Stimulated activated CD4-positive, alpha-beta T cell treated with anti-CD3 and anti-CD28 coated beads, Interleukin-4, amount 100 ng/mL, for 1 hour (primary cell): ENCODE measurements around the gene GMPS.
"Not testable (repeated sequence)": the region's sequence is repeated elsewhere in the genome, so short reads cannot be mapped to it uniquely, and the experiment has no call there.

ENCODE experiments used
- DNase-seq: peaks from one replicate; pipeline ENCODE4 v3.0.0-alpha.2; 2020

The GMPS gene

DNA sequence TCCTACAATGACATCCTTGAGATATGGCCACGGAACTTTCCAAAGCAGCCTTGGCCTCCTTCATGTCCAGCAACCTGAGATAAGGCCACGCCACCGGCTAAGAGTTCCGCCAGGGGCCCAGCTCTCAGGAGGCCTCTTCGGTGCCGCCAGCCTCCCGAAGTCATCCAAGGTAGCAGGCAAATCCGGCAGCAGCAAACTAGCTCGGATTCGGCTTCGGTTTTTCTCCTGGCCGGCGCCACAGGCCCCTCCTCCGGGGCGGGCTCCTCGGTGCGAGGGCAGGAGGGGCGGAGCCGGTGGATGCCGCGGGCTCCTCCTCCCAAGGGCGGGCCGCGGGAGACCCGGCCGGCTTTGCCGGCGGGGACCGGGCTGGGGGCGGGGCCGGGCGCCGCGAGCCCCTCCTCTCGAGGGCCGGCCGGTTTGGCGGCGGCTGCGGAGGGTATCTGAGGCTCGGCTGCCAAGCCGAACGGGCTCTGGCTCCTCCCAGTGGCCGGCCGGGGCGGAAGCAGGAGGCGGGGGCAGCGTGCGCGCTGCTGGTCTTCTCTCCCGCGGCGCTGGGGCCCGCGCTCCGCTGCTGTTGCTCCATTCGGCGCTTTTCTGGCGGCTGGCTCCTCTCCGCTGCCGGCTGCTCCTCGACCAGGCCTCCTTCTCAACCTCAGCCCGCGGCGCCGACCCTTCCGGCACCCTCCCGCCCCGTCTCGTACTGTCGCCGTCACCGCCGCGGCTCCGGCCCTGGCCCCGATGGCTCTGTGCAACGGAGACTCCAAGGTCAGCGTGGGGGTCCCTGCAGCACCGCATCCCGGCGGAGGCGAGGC lies at the start of gene GMPS:
Gene GMPS (plus strand): TSS at position 518 of the 812 bp plus-strand sequence. CDS start 221 bp downstream, at position 739.
- peak; percentile 95 for DNase-seq

DNA sequence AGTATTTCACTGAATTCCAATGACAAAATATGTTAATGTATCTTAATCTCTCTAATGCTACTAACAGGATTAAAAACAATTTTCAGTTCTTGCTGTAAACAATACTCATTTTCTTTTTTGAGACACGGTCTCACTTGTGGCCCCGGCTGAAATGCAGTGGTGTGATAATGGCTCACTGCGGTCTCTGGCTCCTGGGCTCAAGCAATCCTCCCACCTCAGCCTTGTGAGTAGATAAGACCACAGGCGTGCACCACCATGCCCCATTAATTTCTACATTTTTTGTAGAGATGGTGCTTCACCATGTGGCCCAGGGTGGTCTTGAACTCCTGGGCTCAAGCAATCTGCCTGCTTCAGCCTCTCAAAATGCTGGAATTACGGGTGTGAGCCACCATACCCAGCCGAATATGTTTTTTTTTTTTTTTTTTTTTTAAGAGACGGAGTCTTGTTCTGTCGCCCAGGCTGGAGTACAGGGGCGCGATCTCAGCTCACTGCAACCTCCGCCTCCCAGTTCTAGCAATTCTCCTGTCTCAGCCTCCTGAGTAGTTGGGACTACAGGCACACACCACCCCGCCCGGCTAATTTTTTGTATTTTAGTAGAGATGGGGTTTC lies 41.9 kb upstream of the GMPS start:
- DNase-seq, result not testable (repeated sequence)

DNA sequence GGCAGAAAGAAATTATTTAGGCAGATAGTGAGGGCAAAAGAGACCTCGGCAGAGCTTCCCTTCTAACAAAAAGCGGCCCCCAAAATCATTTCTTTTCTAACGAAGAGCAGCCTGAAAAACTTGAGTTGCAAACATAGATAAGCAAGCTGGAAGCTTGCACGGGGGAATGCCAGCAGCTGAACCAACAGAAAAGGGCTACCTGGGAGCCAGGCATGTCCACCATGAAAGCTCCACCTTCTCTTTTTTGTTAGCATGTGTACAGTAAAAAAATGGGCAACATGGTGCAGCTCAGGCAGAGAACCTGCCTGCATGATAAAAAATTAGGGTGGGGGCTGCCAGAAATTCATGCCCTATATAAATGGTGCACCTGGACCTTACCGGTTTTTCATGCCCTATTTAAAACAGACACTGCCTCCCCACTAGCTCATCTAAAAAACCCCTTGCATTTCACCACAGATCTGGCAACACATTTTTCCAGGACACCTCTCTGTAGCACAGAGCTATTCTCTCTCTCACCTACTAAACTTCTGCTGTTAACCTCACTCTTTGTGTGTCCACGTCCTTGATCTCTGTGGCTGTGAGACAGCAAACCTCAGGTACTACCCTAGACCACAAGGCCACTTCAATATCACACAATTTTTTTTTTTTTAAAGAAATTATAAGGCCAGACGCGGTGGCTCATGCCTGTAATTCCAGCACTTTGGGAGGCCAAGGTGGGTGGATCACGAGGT lies 34.9 kb upstream of the GMPS start:
- DNase-seq, result no peak

DNA sequence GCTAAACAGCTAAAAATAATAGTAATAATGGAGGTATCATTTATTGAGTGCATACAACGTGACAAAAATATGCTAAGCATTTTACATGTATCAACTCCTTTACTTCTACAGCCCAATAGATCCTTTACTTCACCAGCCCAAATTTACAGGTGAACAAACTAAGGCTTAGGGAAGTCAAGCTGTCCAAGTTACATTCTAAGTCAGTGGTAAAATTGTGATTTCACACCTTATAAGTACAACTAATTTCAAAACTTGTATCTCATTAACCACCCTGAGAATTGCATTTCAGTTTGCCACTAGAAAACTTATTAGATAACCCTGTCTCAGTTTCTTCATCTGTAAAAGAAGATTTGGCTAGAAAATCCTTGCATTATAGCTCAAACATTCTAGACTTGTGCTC lies 26.9 kb upstream of the GMPS start:
- DNase-seq, result no peak

DNA sequence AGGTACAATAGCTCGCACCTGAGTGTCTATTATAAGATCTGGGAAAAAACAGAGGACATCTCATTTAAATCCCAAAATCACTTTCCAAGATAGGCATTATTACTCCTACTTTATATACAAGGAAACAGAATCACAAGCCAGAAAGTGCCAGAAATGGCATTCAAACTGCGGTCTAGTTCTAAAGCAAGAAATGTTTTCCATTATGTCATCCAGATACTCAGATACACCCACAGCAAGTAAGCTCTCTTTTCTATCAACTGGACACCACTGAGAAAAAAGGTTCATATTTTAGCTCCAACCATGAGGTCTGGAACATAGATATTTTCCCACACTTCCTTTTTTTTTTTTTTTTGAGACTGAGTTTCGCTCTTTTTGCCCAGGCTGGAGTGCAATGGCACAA lies 24.3 kb upstream of the GMPS start:
- DNase-seq, result no peak

DNA sequence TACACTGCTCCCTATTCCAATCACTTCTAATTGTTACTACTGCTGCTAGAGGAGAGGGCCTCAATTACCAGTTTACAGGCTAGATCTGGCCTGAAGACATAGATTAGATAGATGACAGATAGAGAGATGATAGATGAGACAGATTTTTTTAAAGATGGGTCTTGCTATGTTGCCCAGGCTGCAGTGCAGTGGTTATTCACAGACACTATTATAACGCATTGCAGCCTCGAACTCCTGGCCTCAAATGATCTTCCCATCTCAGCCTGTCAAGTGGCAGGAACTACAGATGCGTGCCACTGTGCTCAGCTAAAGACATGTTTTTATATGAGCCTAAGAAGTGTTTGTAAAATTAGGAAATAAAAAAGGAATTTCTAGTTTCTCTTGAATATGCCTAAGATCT lies 22.5 kb upstream of the GMPS start:
- no peak for DNase-seq

DNA sequence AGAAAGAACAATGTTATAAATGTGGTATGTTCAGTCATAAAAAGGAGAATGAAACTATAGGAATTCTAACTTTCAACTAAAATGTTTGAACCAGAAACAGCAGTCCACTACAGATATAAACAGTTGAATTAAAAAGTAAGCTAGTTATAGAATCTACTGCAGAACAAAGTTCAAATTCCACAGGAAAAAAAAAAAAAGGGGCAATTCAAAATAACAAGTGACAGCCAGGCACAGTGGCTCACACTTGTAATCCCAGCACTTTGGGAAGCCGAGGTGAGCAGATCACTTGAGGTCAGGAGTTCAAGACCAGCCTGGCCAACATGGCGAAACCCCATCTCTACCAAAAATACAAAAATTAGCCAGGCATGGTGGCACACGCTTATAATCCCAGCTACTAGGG lies 21.0 kb upstream of the GMPS start:
- DNase-seq, result not testable (repeated sequence)

DNA sequence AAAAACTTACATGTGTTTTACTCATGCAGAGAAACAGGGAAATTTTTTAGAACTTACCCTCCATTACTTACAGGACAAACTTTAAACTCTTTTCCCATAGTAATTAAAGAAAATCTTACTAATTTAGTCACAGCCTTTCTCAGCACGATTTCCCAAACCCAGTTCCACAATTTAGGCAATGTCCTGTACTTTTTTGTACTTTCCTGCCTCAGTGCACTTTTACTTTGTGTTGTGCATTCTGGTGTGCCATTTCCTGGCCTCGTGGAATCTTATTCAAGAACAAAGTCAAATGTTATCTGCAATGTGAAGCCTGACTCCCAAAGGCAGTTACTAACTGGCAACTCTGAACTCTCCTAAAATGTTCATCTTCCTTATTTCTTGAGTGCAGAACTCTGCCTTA lies 18.1 kb upstream of the GMPS start:
- no peak for DNase-seq

DNA sequence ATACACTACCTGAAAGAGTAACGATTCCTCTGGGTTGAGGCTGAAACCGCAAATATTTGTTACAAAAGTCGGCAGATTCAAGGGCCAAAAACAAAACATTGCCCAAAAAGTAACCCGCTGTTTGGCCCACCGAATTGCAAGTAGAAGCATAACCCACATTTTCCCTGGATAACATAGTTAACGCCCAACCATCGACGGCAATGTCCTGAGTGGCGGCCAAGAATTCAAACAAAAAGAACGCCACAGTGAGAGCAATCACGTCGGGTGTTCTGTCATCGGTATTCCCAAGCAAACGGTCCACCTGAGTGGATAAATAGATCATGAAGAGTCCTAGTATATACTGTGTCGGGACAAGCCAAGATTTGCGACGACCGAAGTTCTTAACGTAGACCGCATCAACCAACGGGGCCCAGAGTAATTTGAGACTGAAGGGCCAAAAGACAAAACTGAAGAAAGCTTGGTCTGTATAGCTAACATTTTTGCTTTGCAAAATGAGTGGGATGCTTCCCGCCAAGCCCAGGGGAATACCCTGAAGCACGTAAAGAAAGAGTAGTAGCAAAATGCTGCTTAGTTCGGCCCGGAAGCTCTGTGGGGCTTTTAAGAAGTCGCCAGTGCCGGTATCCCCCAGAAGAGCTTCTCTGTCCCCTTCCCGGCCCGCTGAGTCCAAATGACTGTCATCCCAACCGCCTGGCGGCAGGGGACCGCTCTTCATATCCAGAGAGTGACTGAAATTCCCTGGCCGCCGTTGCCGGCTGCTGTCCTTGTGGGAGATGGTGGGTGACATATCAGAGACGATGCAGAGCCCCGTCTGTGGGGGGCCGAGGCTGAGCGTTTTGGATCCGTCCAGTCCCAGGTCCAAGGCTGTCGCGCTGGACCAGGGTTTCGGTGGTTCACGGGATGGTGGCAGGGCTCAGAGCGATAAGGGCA lies 17.0 kb upstream of the GMPS start:
- DNase-seq, result peak; percentile 30

DNA sequence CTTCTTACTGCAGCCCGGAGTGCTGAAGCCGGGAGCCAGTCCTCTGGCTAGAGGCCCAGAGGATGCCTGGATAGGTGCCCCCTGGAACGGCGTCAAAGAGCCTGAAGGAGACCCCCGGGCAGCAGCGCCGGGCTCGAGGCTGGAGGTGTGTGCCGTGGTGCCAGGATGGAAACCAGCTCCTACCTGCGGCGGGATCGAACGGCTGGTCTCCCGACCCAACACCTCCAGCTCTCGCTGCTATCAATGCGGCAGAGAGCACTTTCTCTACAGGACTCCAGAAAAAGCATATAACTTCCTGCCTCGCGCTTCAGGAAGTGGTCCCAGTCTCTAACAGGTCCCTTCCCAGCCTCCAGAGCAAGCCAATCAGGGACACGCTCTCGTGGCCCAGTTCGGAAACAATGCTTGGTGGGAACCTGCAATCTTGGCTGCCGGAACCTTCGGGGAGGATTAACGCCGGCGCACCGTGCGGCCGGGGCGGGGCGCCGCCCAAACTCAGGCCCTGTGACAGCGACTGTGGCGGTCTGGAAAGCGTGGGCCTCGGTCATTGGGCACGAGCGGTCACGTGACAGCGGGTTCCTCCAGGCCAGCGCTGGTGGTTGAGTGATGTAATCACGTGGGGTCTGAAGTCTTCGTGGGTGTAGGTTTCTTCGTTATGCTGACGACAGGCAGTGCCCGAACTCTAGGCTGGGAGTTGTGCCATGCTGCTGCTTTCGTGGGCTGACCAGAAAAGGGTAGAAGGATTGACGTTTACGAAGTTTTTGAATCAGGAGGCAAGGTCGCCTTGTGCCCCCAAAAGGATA lies 16.1 kb upstream of the GMPS start, which contains the start of gene SLC33A1:
Gene SLC33A1 (minus strand): TSS at position 287 of the 800 bp plus-strand sequence. CDS start 430 bp downstream, outside the sequence.
- DNase-seq, result peak; percentile 97

DNA sequence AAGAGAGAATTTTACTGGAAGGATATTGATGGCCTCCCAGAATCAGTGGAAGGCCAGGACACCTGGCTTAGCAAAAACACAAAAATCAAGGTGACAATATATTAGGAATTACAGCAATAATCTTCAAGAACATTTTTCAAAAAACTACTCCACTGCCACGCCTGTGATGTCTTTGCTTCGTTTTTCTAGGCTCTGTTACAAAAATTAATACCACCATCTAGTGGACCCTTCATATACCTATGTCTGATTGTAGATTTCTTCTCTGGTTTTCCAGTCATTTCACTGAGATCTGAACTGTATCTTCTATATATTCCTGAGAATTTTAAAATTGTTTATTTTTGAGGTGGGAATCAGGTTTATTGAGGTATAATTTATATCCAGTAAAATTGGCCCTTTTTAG lies 10.6 kb upstream of the GMPS start:
- no peak for DNase-seq

DNA sequence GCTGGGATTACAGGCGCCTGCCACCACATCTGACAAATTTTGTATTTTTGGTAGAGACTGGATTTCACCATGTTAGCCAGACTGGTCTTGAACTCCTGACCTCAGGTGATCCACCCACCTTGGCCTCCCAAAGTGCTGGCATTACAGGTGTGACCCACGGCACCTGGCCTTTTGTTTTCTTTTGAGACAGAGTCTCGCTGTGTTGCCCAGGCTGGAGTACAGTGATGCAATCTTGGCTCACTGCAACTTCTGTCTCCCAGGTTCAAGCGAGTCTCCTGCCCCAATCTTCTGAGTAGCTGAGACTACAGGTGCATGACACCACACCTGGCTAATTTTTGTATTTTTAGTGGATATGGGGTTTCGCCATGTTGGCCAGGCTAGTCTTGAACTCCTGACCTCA lies 10.0 kb upstream of the GMPS start:
- DNase-seq, result not testable (repeated sequence)

DNA sequence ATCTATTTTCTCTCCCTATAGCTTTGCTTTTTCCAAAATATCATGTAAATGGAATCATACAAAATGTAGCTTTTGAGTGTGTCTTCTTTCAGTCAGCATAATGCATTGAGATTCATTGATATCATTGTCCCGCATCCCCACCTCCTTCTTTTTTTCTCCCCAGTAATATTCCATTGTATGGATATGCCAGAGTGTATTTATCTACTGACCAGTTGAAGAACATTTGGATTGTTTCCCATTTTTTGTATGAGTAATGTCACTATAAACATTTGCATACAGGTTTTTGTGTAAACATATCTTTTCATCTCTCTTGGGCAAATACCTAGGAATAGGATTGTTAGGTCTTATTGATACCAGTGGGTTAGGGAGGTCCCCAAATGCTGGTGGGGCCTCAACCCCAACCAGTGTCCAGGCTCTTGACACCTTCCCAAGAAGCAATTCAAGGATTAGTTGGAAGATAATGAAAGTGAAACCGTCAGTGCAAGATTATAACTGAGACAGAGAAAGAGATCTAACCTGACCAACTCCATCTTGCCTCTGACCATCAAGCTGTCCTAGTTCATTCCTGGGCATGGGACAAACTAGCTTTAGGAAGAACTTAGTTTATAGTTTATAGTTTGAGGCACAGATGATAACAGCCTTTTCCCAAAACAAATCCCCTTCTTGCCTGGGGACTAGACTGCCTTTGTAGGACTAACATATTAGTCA lies 8.8 kb upstream of the GMPS start:
- DNase-seq, result no peak

DNA sequence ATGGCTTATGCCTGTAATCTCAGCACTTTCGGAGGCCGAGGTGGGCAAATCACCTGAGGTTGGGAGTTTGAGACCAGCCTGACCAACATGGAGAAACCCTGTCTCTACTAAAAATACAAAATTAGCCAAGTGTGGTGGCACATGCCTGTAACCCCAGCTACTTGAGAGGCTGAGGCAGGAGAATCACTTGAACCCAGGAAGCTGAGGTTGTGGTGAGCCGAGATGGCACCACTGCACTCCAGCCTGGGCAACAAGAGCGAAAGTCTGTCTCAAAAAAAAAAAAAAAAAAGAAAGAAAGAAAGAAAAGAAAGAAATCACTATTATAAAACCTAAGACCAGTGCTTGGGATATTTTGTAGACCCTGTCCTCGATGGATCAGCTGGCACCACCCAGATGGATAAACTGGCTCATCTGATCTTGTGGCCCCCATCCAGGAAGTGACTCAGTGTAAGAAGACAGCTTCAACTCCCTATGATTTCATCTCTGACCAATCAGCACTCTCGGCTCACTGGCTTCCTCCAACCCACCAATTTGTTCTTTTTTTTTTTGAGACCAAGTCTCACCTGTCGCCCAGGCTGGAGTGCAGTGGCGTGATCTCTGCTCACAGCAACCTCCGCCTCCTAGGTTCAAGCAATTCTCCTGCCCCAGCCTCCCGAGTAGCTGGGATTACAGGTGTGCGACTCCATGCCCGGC lies 8.0 kb upstream of the GMPS start:
- peak; percentile 24 for DNase-seq

DNA sequence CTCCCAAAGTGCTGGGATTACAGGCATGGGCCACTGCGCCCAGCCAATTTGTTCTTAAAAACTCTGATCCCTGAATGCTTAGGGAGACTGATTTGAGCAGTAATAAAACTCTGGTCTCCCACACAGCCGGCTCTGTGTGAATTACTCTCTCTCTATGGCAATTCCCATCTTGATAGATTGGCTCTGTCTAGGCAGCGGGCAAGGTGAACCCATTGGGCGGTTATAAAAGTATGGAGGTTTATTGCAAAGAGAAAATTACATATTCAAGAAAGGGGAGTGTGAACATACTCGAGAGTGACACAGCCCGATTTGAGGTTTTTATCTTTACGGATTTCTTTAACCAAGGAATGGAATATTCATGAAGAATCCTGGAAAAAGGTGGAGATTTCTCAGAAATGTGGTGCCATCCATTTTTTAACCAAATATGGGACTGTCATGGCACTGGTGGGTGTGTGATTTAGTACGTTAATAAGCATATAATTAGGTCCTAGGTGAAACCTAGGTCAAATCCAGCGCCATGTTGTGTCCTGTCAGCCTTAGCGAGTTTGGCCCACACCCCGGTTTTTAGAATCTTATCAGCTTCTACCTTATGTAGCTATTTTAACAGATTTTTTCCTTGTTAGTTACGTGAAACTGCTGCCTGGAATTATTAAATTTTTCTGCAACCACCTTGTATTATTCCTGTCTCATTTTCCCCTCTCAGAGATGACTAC lies 7.2 kb upstream of the GMPS start:
- DNase-seq, result no peak

DNA sequence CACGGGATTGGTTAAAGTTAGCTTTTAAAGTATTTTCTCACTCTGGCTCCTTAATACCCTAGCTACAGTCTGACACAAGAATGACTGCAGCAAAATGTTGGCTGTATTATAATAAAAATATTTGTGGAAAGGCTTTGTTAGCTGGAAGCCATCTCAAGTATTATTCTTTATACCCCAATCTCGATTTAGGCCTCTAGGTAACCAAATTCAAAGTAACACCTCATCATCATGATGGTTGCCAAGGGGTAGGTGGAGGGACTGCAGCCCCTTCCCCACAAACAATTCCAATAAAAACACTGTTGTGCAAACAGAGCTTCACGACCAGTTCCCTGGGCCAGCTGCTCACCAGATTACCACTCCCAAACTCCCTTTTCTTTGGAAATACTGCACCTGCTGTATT lies 759 bp upstream of the GMPS start:
- no peak for DNase-seq

DNA sequence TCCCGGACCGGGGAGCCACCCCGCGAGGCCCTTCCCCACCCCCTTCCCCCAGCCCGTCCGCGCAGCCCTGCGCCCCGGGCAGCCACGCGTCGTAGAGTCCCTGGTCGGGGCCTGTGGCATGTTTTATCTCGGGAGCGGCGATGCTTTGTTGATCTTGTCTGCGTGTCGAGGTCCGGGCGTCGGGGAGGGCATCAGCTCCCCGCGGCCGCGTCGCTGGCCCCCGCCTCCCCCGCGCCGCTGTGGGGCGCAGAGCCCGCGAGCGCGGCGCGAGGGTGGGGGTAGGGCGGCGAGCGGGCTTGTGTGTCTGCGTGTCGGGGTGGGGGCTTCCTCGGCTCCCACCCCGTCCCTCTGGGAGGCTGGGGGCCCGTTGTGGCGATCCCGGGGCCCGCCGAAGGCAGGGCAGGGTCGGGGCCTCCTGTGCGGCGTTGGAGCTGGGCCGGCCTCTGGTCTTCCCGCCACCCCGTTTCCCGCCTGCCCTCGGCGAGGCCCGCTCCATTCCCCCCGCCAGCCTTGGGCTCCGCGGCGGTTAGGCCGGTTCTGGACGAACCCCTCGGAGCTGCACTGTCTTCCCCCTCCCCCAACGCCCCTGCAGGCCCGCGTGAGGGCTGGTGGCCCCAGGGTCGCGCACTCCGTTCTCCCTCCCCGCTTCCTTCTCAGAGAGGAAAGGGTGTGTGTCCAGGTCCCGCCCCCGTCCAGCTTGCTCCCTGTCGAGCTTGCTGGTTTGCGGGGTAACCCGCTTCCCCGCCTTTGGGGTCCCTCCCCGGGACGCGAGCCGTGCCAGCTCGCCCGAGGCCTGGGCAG lies 695 bp downstream of the GMPS start:
- peak; percentile 44 for DNase-seq

DNA sequence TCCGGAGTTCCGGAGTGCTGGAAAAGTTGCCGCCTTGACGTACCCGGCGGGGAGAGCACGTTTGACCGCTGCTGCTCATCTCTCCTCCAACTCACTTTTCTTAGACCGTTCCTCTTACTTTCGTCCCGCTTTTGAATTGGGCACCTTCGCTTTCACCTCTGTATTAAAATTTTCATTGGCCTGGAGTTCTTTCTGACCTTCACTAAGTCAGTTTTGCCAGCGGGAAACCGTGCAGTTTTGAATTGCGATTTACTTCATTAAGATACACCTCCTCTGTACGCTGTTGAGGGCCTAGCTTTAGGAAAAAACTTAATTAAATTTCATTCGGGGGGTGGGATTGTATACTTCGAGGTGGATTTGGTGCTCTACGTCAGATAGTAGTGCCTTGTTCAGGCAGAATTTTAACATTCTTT lies 1.3 kb downstream of the GMPS start:
- DNase-seq, result no peak
